Stomach (tissue), 9 donors: ENCODE results near the gene P3H4. TPM values are rescaled to one million over a fixed set of nuclear protein-coding genes. Genes with fewer than 3 reads are reported as not detected.
A peak's percentile ranks its signal among the peaks of the same experiment; 100 is the strongest.

Experiments
- DNase-seq, 2 donors: peaks; one replicate each; pipeline versions ENCODE4 v3.0.0 to v3.0.0-alpha.2; 2013 to 2019
- H3K27ac ChIP-seq, 5 donors: fragments of 200-600 bp in 4 of 5; sonication (generic) in 4 of 5; one replicate each; pipeline ENCODE4 v1.5.1; 2013 to 2019; ENCODE audit warnings: mild to moderate bottlenecking in 1 of 5, moderate library complexity in 1 of 5
- H3K27me3 ChIP-seq, 3 donors: fragments of 200-600 bp; sonication (generic); one replicate each; pipeline ENCODE4 v1.5.1; 2017 to 2019; ENCODE audit warnings: mixed run types in 1 of 3
- H3K36me3 ChIP-seq, 4 donors: fragments of 200-600 bp; sonication (generic); 1 replicate in 3 of 4; 2 replicates in 1 of 4; pipeline ENCODE4 v1.5.1; 2016 to 2019
- H3K4me1 ChIP-seq, 4 donors: fragments of 200-600 bp; sonication (generic); one replicate each; pipeline ENCODE4 v1.5.1; 2016 to 2019
- H3K4me3 ChIP-seq, 4 donors: fragments of 200-600 bp; sonication (generic) in 3 of 4; one replicate each; pipeline ENCODE4 v1.5.1; 2016 to 2019; ENCODE audit warnings: mild to moderate bottlenecking in 1 of 4
- H3K9me3 ChIP-seq, 4 donors: fragments of 200-600 bp; sonication (generic); one replicate each; pipeline ENCODE4 v1.5.1; 2016 to 2019
- CTCF ChIP-seq, 7 experiments: fragments of 450-650 bp in 4 of 7; fragments of 200-600 bp in 3 of 7; sonication (generic) in 3 of 7; IDR thresholded peaks; one replicate each; pipeline ENCODE4 v1.5.1; 2016 to 2019; ENCODE audit warnings: antibody characterized with exemption in 7 of 7, control low read depth in 2 of 7, mild to moderate bottlenecking in 1 of 7
- EP300 ChIP-seq: sonication (generic); formaldehyde crosslinking; IDR thresholded peaks from one replicate; pipeline ENCODE4 v1.6.1; 2017; ENCODE audit warnings: antibody characterized with exemption
- POLR2A ChIP-seq, 4 donors: fragments of 450-650 bp; IDR thresholded peaks; one replicate each; pipeline ENCODE4 v1.6.1; 2016; ENCODE audit warnings: antibody characterized with exemption in 4 of 4, control low read depth in 2 of 4, mild to moderate bottlenecking in 1 of 4, moderate library complexity in 1 of 4
- POLR2AphosphoS5 ChIP-seq, 3 donors: sonication (generic); formaldehyde crosslinking; IDR thresholded peaks; one replicate each; pipeline ENCODE4 v1.6.1; 2016; ENCODE audit warnings: antibody characterized with exemption in 3 of 3
- WGBS, 5 donors: extraction: QIAGEN DNeasy Blood & Tissue Kit in 3 of 5; methylation state at CpG; one replicate each; pipeline versions ENCODE4 v1.1.5 to v1.1.7; 2013 to 2018; 5-methylcytosine and 5-hydroxymethylcytosine counted together
- intact Hi-C: fragments of 100-400 bp; cut with DNase I; formaldehyde crosslinking; loops from one replicate; pipeline ENCODE4 v1.15.1; 2023; ENCODE audit warnings: low total_unique reads
- polyA plus RNA-seq, 3 donors: library from polyadenylated mRNA; stranded (reverse); fragments of 200-250 nt; gene quantifications; one replicate each; pipeline ENCODE4 v1.2.3, GENCODE V29; 2013
- total RNA-seq, 5 donors: library from RNA; depleted of rRNA; stranded (reverse); fragments of >200 nt; gene quantifications; one replicate each; pipeline versions ENCODE4 v1.1.0 to v1.2.3, GENCODE V29; 2014 to 2016
- donor health status: healthy with polysubstance abuse.
- donor health status: Bipolar disorder and iron deficiency.
- donor health status: healthy.

The P3H4 gene
- total and polyA plus RNA-seq, 8 donors: 4.0 to 64.6 (median 7.6) TPM

GRCh38 chr17:41775394-41776226 lies 36.1 kb downstream of the P3H4 start:
- peak in 1 of 2 donors; percentile 65 for DNase-seq
- Histone ChIP-seq H3K4me1 (peaks cover 71 to 92% (median 88%) of the 10 kb centered on the region in 4 donors), H3K27ac (peak overlapping the region; percentile 11 to 94 (median 86)), H3K36me3 (peaks cover 11 to 22% (median 16%) of the 10 kb centered on the region in 4 donors), H3K9me3 (no peaks in the 10 kb centered on the region), H3K27me3 (no peaks in the 10 kb centered on the region), H3K4me3 (peak overlapping the region in 1 of 4 donors; percentile 6)
- intact Hi-C loops: no loop called here
- TF ChIP-seq POLR2AphosphoS5 (IDR thresholded peaks at IDR 0.05) (no peak), POLR2A (IDR thresholded peaks at IDR 0.05) (no peak), CTCF (IDR thresholded peaks at IDR 0.05) (no peak), EP300 (no peak)
- 30 to 51% (median 41%) methylated on average over 11 to 12 of the region's 12 CpGs for WGBS, 5 donors

GRCh38 chr17:41773731-41774193 lies 38.0 kb downstream of the P3H4 start:
- Histone ChIP-seq H3K36me3 (peaks cover 29 to 41% (median 34%) of the 10 kb centered on the region in 4 donors), H3K9me3 (no peaks in the 10 kb centered on the region), H3K27ac (peak overlapping the region; percentile 74 to 94 (median 86)), H3K27me3 (no peaks in the 10 kb centered on the region), H3K4me3 (no peak overlapping the region), H3K4me1 (peaks cover 67 to 75% (median 74%) of the 10 kb centered on the region in 4 donors)
- intact Hi-C loops: no loop called here
- WGBS, 5 donors: 35 to 62% (median 50%) methylated on average over 8 of the region's 8 CpGs
- TF ChIP-seq CTCF (IDR thresholded peaks at IDR 0.05): no peak
- TF ChIP-seq POLR2AphosphoS5 (IDR thresholded peaks at IDR 0.05): peak in 1 of 3 donors; percentile 8
- peak in 1 of 2 donors; percentile 61 for DNase-seq

GRCh38 chr17:41773190-41773588 lies 38.6 kb downstream of the P3H4 start:
- TF ChIP-seq POLR2AphosphoS5 (IDR thresholded peaks at IDR 0.05) (peak; percentile 24 to 89 (median 71)), EP300 (no peak)
- Histone ChIP-seq H3K4me1 (peaks cover 64 to 71% (median 68%) of the 10 kb centered on the region in 4 donors), H3K9me3 (no peaks in the 10 kb centered on the region), H3K27me3 (no peaks in the 10 kb centered on the region), H3K27ac (peak overlapping the region; percentile 74 to 94 (median 86)), H3K4me3 (no peak overlapping the region), H3K36me3 (peaks cover 35 to 46% (median 40%) of the 10 kb centered on the region in 4 donors)
- peak; percentile 87 to 95 for DNase-seq
- intact Hi-C loops: no loop called here
- WGBS, 5 donors: 13 to 21% (median 18%) methylated on average over 8 to 12 of the region's 12 CpGs

GRCh38 chr17:41772586-41773189 lies 39.1 kb downstream of the P3H4 start:
- H3K27me3 ChIP-seq: no peaks in the 10 kb centered on the region
- H3K9me3 ChIP-seq: no peaks in the 10 kb centered on the region
- 43 to 64% (median 50%) methylated on average over 8 to 19 of the region's 19 CpGs for whole genome bisulfite sequencing, 5 donors
- peak overlapping the region in 1 of 4 donors; percentile 14 for H3K4me3 ChIP-seq
- peak overlapping the region; percentile 74 to 94 (median 86) for H3K27ac ChIP-seq
- peaks cover 40 to 51% (median 45%) of the 10 kb centered on the region in 4 donors for H3K36me3 ChIP-seq
- TF ChIP-seq EP300 (no peak), POLR2A (IDR thresholded peaks at IDR 0.05) (no peak), CTCF (IDR thresholded peaks at IDR 0.05) (no peak), POLR2AphosphoS5 (IDR thresholded peaks at IDR 0.05) (no peak)
- DNase-seq: peak in 1 of 2 donors; percentile 54
- peaks cover 59 to 66% (median 63%) of the 10 kb centered on the region in 4 donors for H3K4me1 ChIP-seq
- intact Hi-C loops: no loop called here
